ENCODE results near the gene ANKRD42.

DNA sequence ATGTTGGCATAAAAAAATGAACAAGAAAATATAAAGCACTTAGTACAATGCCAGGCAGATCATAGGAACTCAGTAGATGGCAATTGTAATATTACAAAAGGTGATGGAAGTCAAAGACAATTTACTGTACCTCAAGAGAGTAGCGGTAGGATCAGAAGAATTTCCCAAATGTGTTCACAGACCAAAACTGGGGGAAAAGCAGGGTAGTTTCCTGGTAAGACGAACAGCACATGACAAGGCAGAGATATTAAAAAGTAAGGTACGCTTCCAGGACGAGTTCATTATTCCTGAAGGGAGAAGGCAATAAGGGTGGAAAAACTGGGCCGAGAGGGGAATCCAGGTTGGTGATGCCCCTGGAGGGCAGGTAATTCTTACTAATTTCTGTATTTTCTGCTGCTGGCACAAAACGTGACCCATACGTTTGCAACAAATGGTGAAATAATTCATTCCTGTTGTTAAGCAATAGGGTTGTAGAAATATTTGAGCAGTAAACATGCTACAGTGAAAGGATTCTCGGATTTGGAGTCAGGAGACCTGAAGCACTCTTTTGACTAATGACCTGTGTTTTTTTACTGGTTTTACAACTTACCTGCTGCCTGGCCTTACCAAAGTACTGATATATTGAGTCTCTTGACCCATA lies 786 bp upstream of the ANKRD42 start:
- TF ChIP-seq CTCF (IDR thresholded peaks at IDR 0.05) (no peak), POLR2A (IDR thresholded peaks at IDR 0.05) (no peak)
